ENCODE data around the gene SYTL5.

- TF ChIP-seq POLR2A (IDR thresholded peaks at IDR 0.05) (no peak), CTCF (IDR thresholded peaks at IDR 0.05) (no peak)
Measured at GRCh38 chrX:38009641-38010040, 3.3 kb downstream of the SYTL5 start.

All from adrenal gland (tissue), 5 donors.